ENCODE results near the gene DNASE1L1.

DNASE1L1 gene

DNA sequence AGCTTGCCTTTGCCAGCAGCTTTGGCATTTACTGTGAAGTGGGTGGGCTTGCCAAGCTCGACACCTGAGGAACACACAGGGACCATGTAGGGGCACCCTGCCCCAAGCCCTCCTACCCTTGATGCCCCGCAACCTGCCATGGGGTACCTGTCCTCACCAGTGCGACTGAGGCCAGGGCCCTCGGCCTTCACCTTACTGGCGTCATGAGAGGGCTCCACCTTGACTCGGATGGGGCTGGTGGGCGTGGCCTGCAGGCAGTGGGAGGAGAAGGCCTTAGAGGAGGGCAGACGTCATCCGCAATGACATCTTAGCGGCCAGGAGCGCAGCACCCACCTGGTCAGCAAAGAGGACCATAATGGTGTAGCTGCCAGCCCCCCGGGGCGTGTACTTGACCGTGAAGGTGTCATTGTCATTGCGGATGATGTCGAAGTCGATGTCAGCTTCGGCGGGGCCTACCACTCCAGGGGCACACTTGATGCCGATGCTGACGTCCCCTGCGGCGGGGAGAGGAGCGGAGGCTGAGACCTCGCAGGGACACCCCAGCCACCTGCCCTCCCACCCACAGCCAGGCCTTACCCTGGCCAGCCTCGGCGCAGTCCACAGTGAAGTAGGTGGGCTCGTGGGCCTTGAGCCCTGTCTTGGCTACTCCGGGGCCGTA, 46.8 kb downstream of the DNASE1L1 start:
- H3K4me3 ChIP-seq (ENCODE audit: low read depth in 1 of 2, low read length in 2 of 2): no peak overlapping the region
- H2AFZ ChIP-seq (ENCODE audit: low read depth, low read length): no peak overlapping the region
- no peaks in the 10 kb centered on the region for H3K27me3 ChIP-seq (ENCODE audit: insufficient read depth, low read length, poor library complexity)
- DNase-seq (no peak), ATAC-seq (ENCODE audit: insufficient read depth, low read depth) (no peak)
- H3K27ac ChIP-seq (ENCODE audit: low read length): no peak overlapping the region
- H4K20me1 ChIP-seq (ENCODE audit: insufficient read depth, low read length): peaks cover 82% of the 10 kb centered on the region
- peaks cover 65% of the 10 kb centered on the region for H3K79me2 ChIP-seq (ENCODE audit: insufficient read depth, low read length)
- H3K4me2 ChIP-seq (ENCODE audit: insufficient read depth, low read length): no peak overlapping the region
- H3K36me3 ChIP-seq (ENCODE audit: insufficient read depth, low read length): peaks cover 93% of the 10 kb centered on the region
- H3K9ac ChIP-seq (ENCODE audit: low read depth, low read length): no peak overlapping the region
- H3K4me1 ChIP-seq (ENCODE audit: insufficient read depth, low read length): peaks cover 6% of the 10 kb centered on the region
- TF ChIP-seq, protein P1, sequence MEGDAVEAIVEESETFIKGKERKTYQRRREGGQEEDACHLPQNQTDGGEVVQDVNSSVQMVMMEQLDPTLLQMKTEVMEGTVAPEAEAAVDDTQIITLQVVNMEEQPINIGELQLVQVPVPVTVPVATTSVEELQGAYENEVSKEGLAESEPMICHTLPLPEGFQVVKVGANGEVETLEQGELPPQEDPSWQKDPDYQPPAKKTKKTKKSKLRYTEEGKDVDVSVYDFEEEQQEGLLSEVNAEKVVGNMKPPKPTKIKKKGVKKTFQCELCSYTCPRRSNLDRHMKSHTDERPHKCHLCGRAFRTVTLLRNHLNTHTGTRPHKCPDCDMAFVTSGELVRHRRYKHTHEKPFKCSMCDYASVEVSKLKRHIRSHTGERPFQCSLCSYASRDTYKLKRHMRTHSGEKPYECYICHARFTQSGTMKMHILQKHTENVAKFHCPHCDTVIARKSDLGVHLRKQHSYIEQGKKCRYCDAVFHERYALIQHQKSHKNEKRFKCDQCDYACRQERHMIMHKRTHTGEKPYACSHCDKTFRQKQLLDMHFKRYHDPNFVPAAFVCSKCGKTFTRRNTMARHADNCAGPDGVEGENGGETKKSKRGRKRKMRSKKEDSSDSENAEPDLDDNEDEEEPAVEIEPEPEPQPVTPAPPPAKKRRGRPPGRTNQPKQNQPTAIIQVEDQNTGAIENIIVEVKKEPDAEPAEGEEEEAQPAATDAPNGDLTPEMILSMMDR (IDR thresholded peaks at IDR 0.05; ENCODE audit: borderline replicate concordance, extremely low read depth, low read length, poor library complexity, severe bottlenecking): no peak
- TF ChIP-seq EZH2 (IDR thresholded peaks at IDR 0.05; ENCODE audit: borderline replicate concordance, low read depth, low read length, severe bottlenecking): no peak
- H3K9me3 ChIP-seq (ENCODE audit: insufficient read depth, low read length, severe bottlenecking): no peaks in the 10 kb centered on the region

DNA sequence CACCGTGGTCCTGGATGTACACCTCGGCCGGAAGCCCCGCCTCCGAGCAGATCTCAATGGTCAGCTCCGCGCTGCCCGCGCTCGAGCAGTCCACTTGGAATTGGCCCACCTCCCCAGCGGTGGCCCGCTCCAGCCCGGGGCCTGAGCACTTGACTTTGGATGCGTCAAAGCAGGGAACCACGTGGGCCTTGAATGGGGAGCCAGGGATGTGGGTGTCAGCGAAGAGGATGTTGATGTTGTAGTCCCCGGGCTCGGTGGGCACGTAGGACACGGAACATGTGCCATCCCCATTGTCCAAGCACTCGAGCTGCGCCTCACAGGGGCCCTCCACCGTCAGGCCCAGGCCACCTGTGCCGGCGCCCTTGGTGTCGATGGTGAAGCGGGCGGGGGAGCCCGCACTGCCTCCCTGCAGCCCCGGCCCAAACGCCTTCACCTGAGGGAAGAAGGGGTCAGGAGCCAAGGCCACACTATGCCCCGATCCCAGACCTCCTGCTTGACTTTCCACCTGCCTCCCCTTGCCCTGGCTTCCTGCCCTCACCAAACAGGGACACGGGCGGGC, 48.8 kb downstream of the DNASE1L1 start:
- no peak overlapping the region for H3K9ac ChIP-seq (ENCODE audit: low read depth, low read length)
- peaks cover 93% of the 10 kb centered on the region for H3K36me3 ChIP-seq (ENCODE audit: insufficient read depth, low read length)
- no peak for DNase-seq
- no peaks in the 10 kb centered on the region for H3K9me3 ChIP-seq (ENCODE audit: insufficient read depth, low read length, severe bottlenecking)
- H4K20me1 ChIP-seq (ENCODE audit: insufficient read depth, low read length): peaks cover 81% of the 10 kb centered on the region
- no peak for ATAC-seq (ENCODE audit: insufficient read depth, low read depth)
- TF ChIP-seq EZH2 (IDR thresholded peaks at IDR 0.05; ENCODE audit: borderline replicate concordance, low read depth, low read length, severe bottlenecking): no peak
- TF ChIP-seq, protein P1 (IDR thresholded peaks at IDR 0.05; ENCODE audit: borderline replicate concordance, extremely low read depth, low read length, poor library complexity, severe bottlenecking): no peak
- H3K79me2 ChIP-seq (ENCODE audit: insufficient read depth, low read length): peaks cover 48% of the 10 kb centered on the region
- no peak overlapping the region for H3K4me2 ChIP-seq (ENCODE audit: insufficient read depth, low read length)
- no peak overlapping the region for H3K27ac ChIP-seq (ENCODE audit: low read length)
- no peaks in the 10 kb centered on the region; the same call in 1 of the 2 replicates for H3K4me1 ChIP-seq (ENCODE audit: insufficient read depth, low read length)
- H3K4me3 ChIP-seq (ENCODE audit: low read depth in 1 of 2, low read length in 2 of 2): no peak overlapping the region
- no peaks in the 10 kb centered on the region for H3K27me3 ChIP-seq (ENCODE audit: insufficient read depth, low read length, poor library complexity)
- no peak overlapping the region for H2AFZ ChIP-seq (ENCODE audit: low read depth, low read length)

DNA sequence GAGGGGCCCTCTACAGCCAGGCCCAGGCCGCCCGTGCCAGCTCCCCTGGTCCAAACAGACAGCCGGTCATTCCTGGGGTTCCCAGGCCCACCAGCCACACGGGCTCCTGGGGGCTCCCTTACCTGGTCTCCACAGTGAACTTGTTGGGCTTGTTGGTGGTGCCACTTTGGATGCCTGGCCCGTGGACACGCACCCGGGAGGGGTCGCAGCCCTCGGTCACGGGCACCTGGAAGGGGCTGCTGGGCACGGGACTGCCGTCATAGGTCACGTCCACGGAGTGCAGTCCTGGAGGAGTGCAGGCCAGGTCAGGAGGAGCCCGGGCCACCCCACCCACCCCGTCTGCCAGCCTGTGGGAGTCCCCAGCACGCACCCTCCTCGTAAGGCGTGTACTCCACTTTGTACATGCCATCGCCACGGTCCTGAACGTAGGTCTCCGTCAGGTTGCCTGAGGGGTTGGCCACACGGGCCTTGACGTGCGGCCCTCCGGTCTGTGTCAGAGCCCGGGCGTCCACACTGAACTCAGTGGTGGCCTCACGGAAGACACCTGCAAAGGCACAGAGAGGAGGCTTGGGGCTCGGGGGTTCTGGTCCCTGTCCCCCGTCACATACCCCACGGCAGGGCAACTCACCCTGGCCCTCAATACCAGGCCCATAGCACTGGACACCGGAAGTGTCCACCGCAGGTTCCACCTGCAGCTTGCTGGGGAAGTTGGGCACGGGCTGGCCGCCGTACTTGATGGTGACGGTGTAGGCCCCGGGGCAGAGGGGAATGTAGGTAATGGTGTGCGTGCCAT, 49.5 kb downstream of the DNASE1L1 start:
- Histone ChIP-seq H3K36me3 (ENCODE audit: insufficient read depth, low read length) (peaks cover 93% of the 10 kb centered on the region), H2AFZ (ENCODE audit: low read depth, low read length) (no peak overlapping the region), H3K27me3 (ENCODE audit: insufficient read depth, low read length, poor library complexity) (no peaks in the 10 kb centered on the region), H4K20me1 (ENCODE audit: insufficient read depth, low read length) (peaks cover 81% of the 10 kb centered on the region), H3K4me2 (ENCODE audit: insufficient read depth, low read length) (no peak overlapping the region), H3K4me1 (ENCODE audit: insufficient read depth, low read length) (no peaks in the 10 kb centered on the region; the same call in 1 of the 2 replicates), H3K4me3 (ENCODE audit: low read depth in 1 of 2, low read length in 2 of 2) (no peak overlapping the region), H3K79me2 (ENCODE audit: insufficient read depth, low read length) (peaks cover 43% of the 10 kb centered on the region), H3K9ac (ENCODE audit: low read depth, low read length) (no peak overlapping the region), H3K9me3 (ENCODE audit: insufficient read depth, low read length, severe bottlenecking) (no peaks in the 10 kb centered on the region), H3K27ac (ENCODE audit: low read length) (no peak overlapping the region)
- TF ChIP-seq EZH2 (IDR thresholded peaks at IDR 0.05; ENCODE audit: borderline replicate concordance, low read depth, low read length, severe bottlenecking): no peak
- TF ChIP-seq, protein P1 (IDR thresholded peaks at IDR 0.05; ENCODE audit: borderline replicate concordance, extremely low read depth, low read length, poor library complexity, severe bottlenecking): no peak
- DNase-seq (no peak), ATAC-seq (ENCODE audit: insufficient read depth, low read depth) (no peak)

Measured in DND-41 (cell line).